ENCODE data around the gene GALR2.

DNA sequence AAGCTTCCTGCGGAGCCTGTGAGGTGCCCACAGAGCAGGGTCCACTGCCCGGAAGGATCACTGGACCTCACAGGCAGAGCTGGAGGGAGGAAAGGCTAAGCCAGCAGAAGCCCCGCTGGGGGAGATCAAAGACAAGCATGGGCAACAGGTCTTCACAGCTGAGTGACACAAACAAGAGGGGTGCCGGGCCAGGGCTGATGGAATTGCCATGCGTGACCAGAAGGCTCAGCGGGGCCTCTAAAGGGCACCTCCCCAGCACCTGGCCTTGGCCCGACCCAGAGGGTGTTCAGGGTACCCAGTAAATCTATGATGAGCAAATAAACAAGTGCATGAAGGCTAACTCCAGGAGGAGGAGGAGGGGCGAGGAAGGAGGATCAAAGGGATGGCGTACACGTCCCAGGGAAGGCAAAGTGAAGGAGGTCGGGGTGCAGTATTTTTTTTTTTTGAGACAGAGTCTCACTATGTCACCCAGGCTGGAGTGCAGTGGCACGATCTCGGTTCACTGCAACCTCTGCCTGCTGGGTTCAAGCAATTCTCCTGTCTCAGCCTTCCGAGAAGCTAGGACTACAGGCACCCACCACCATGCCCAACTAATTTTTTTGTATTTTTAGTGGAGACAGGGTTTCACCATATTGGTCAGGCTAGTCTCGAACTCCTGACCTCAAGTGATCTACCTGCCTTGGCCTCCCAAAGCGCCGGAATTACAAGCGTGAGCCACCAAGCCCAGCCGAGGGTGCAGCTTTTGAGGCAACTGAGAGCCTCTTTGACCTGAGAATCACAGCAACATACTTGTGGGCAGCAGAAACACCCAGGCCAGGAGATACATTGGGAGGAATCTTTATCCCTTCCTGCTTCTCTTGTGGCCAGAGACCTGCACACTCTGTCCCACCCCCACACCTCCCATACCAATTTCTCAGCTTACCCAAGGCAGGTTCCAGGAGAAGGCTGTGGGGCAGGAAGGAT lies 45.1 kb downstream of the GALR2 start:
- TF ChIP-seq, protein P1, sequence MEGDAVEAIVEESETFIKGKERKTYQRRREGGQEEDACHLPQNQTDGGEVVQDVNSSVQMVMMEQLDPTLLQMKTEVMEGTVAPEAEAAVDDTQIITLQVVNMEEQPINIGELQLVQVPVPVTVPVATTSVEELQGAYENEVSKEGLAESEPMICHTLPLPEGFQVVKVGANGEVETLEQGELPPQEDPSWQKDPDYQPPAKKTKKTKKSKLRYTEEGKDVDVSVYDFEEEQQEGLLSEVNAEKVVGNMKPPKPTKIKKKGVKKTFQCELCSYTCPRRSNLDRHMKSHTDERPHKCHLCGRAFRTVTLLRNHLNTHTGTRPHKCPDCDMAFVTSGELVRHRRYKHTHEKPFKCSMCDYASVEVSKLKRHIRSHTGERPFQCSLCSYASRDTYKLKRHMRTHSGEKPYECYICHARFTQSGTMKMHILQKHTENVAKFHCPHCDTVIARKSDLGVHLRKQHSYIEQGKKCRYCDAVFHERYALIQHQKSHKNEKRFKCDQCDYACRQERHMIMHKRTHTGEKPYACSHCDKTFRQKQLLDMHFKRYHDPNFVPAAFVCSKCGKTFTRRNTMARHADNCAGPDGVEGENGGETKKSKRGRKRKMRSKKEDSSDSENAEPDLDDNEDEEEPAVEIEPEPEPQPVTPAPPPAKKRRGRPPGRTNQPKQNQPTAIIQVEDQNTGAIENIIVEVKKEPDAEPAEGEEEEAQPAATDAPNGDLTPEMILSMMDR (IDR thresholded peaks at IDR 0.05), result no peak
- TF ChIP-seq POLR2AphosphoS5 (IDR thresholded peaks at IDR 0.05) (no peak), POLR2A (IDR thresholded peaks at IDR 0.05) (no peak)
